ENCODE data around the gene RASGRP1. TPM values are rescaled to one million over a fixed set of nuclear protein-coding genes. Genes with fewer than 3 reads are reported as not detected.

The RASGRP1 gene
- total RNA-seq, 5 donors from 2014 or later (not counting 1 experiment from before 2014, with no cell fraction given), result 118 to 148 (median 131) TPM

GRCh38 chr15:38540510-38540909 is 24.1 kb downstream of the RASGRP1 start:
- no CpG with 5 or more reads among the region's 1 CpG for WGBS (ENCODE audit: insufficient coverage)
- Mint-ChIP-seq H3K27me3 (no peaks in the 10 kb centered on the region), H3K4me1 (peaks cover 95 to 96% (median 96%) of the 10 kb centered on the region in 3 donors), H3K4me3 (peak overlapping the region in 2 of 3 donors; percentile 1 to 39), H3K9me3 (no peaks in the 10 kb centered on the region), H3K27ac (peak overlapping the region; percentile 79 to 83), H3K36me3 (peaks cover 45% of the 10 kb centered on the region)
- ChIA-PET POLR2A (interaction anchor here in 1 of 2 donors (0.6 kb wide), 1 partner anchor 137 kb away, joined by 6 read pairs; no protein-coding TSS in a partner anchor), CTCF (interaction anchor here (0.8 to 2.8 kb wide), 2 partner anchors 24 to 150 kb away, joined by 3 to 16 read pairs; partner anchors contain the start of gene RASGRP1 (in 1 of the 2))
- DNase-seq (no peak), ATAC-seq (replicated peaks in 1 of 4) (no peak)
- peak overlapping the region; percentile 38 for H3K27ac ChIP-seq (ENCODE audit: low read length)
- H3K36me3 ChIP-seq (ENCODE audit: control insufficient read depth in 2 of 2, extremely low read depth in 1 of 2, insufficient read depth in 1 of 2, low read length in 1 of 2), result peaks cover 0 to 29% of the 10 kb centered on the region in 2 donors
- no peaks in the 10 kb centered on the region for H3K27me3 ChIP-seq (replicated peaks in 1 of 2; ENCODE audit: control insufficient read depth in 2 of 2, extremely low read depth in 1 of 2, insufficient read depth in 2 of 2, low read length in 1 of 2)
- no peaks in the 10 kb centered on the region for H3K9me3 ChIP-seq
- H3K4me3 ChIP-seq (ENCODE audit: control insufficient read depth in 1 of 2, extremely low read depth in 1 of 2, low read length in 1 of 2), result no peak overlapping the region
- peaks cover 65 to 67% of the 10 kb centered on the region in 2 experiments for H3K4me1 ChIP-seq (ENCODE audit: control insufficient read depth in 1 of 2, extremely low read depth in 1 of 2, insufficient read depth in 2 of 2, low read length in 2 of 2)

GRCh38 chr15:38539008-38539343 is 25.6 kb downstream of the RASGRP1 start:
- CTCF ChIA-PET, result interaction anchor here in 1 of 2 donors (0.7 to 1.2 kb wide), 2 partner anchors 22 to 114 kb away, joined by 3 read pairs; no protein-coding TSS in a partner anchor
- peaks cover 0 to 27% of the 10 kb centered on the region in 2 donors for H3K36me3 ChIP-seq (ENCODE audit: control insufficient read depth in 2 of 2, extremely low read depth in 1 of 2, insufficient read depth in 1 of 2, low read length in 1 of 2)
- Mint-ChIP-seq H3K27ac (peak overlapping the region; percentile 85 to 97), H3K9me3 (no peaks in the 10 kb centered on the region), H3K27me3 (no peaks in the 10 kb centered on the region), H3K36me3 (peaks cover 42% of the 10 kb centered on the region), H3K4me1 (peaks cover 95 to 96% (median 96%) of the 10 kb centered on the region in 3 donors), H3K4me3 (peak overlapping the region; percentile 58 to 73 (median 64))
- H3K27me3 ChIP-seq (replicated peaks in 1 of 2; ENCODE audit: control insufficient read depth in 2 of 2, extremely low read depth in 1 of 2, insufficient read depth in 2 of 2, low read length in 1 of 2), result no peaks in the 10 kb centered on the region
- peak overlapping the region; percentile 1 to 8 for H3K4me3 ChIP-seq (ENCODE audit: control insufficient read depth in 1 of 2, extremely low read depth in 1 of 2, low read length in 1 of 2)
- H3K4me1 ChIP-seq (ENCODE audit: control insufficient read depth in 1 of 2, extremely low read depth in 1 of 2, insufficient read depth in 2 of 2, low read length in 2 of 2), result peaks cover 67 to 74% of the 10 kb centered on the region in 2 experiments
- ATAC-seq (replicated peaks in 1 of 4), result peak in 3 of 4 experiments; percentile 31 to 39 (median 33)
- H3K27ac ChIP-seq (ENCODE audit: low read length), result peak overlapping the region; percentile 55
- POLR2A ChIA-PET, result no interaction called here
- no peaks in the 10 kb centered on the region for H3K9me3 ChIP-seq
- DNase-seq, result no peak

GRCh38 chr15:38538328-38539007 is 26.1 kb downstream of the RASGRP1 start:
- 20% methylated on average over 1 of the region's 8 CpGs for WGBS (ENCODE audit: insufficient coverage)
- H3K36me3 Mint-ChIP-seq, result peaks cover 42% of the 10 kb centered on the region
- H3K4me3 ChIP-seq (ENCODE audit: control insufficient read depth in 1 of 2, extremely low read depth in 1 of 2, low read length in 1 of 2), result peak overlapping the region; percentile 1 to 8
- DNase-seq, result peak in 1 of 35 experiments; percentile 41
- peaks cover 72 to 78% of the 10 kb centered on the region in 2 experiments for H3K4me1 ChIP-seq (ENCODE audit: control insufficient read depth in 1 of 2, extremely low read depth in 1 of 2, insufficient read depth in 2 of 2, low read length in 2 of 2)
- H3K27me3 Mint-ChIP-seq, result no peaks in the 10 kb centered on the region
- no peaks in the 10 kb centered on the region for H3K27me3 ChIP-seq (replicated peaks in 1 of 2; ENCODE audit: control insufficient read depth in 2 of 2, extremely low read depth in 1 of 2, insufficient read depth in 2 of 2, low read length in 1 of 2)
- ChIA-PET POLR2A (no interaction called here), CTCF (interaction anchor here (0.7 to 1.8 kb wide), 3 partner anchors 23 to 152 kb away, joined by 3 to 4 read pairs (median 3); no protein-coding TSS in a partner anchor)
- H3K9me3 ChIP-seq, result no peaks in the 10 kb centered on the region
- peak overlapping the region; percentile 85 to 97 for H3K27ac Mint-ChIP-seq
- peaks cover 95 to 96% (median 96%) of the 10 kb centered on the region in 3 donors for H3K4me1 Mint-ChIP-seq
- H3K4me3 Mint-ChIP-seq, result peak overlapping the region; percentile 58 to 73 (median 64)
- H3K36me3 ChIP-seq (ENCODE audit: control insufficient read depth in 2 of 2, extremely low read depth in 1 of 2, insufficient read depth in 1 of 2, low read length in 1 of 2), result peaks cover 0 to 30% of the 10 kb centered on the region in 2 donors
- H3K9me3 Mint-ChIP-seq, result no peaks in the 10 kb centered on the region
- ATAC-seq (replicated peaks in 1 of 4), result peak; percentile 51 to 68 (median 59)
- H3K27ac ChIP-seq (ENCODE audit: low read length), result peak overlapping the region; percentile 55

- Histone ChIP-seq H3K27me3 (replicated peaks in 1 of 2; ENCODE audit: control insufficient read depth in 2 of 2, extremely low read depth in 1 of 2, insufficient read depth in 2 of 2, low read length in 1 of 2) (no peaks in the 10 kb centered on the region), H3K27ac (ENCODE audit: low read length) (no peak overlapping the region), H3K9me3 (no peaks in the 10 kb centered on the region), H3K36me3 (ENCODE audit: control insufficient read depth in 2 of 2, extremely low read depth in 1 of 2, insufficient read depth in 1 of 2, low read length in 1 of 2) (peaks cover 0 to 35% of the 10 kb centered on the region in 2 donors), H3K4me1 (ENCODE audit: control insufficient read depth in 1 of 2, extremely low read depth in 1 of 2, insufficient read depth in 2 of 2, low read length in 2 of 2) (peaks cover 78 to 81% of the 10 kb centered on the region in 2 experiments), H3K4me3 (ENCODE audit: control insufficient read depth in 1 of 2, extremely low read depth in 1 of 2, low read length in 1 of 2) (peak overlapping the region in 1 of 2 donors; percentile 15)
- peaks cover 98 to 99% (median 98%) of the 10 kb centered on the region in 3 donors for H3K4me1 Mint-ChIP-seq
- DNase-seq (no peak), ATAC-seq (replicated peaks in 1 of 4) (no peak)
- peak overlapping the region in 1 of 3 donors; percentile 27 for H3K4me3 Mint-ChIP-seq
- H3K36me3 Mint-ChIP-seq, result peaks cover 49% of the 10 kb centered on the region
- H3K9me3 Mint-ChIP-seq, result no peaks in the 10 kb centered on the region
- 92% methylated on average over 2 of the region's 3 CpGs for WGBS (ENCODE audit: insufficient coverage)
- ChIA-PET POLR2A (interaction anchor here in 1 of 2 donors (0.8 kb wide), 2 partner anchors 12 to 105 kb away, joined by 3 to 4 read pairs; no protein-coding TSS in a partner anchor), CTCF (interaction anchor here in 1 of 2 donors (2.2 kb wide), 1 partner anchor 148 kb away, joined by 6 read pairs; no protein-coding TSS in a partner anchor)
- H3K27me3 Mint-ChIP-seq, result no peaks in the 10 kb centered on the region
- peak overlapping the region; percentile 91 to 97 for H3K27ac Mint-ChIP-seq
Observed at GRCh38 chr15:38536201-38536676, 28.4 kb downstream of the RASGRP1 start.

- Mint-ChIP-seq H3K4me3 (peak overlapping the region in 1 of 3 donors; percentile 40), H3K36me3 (peaks cover 52% of the 10 kb centered on the region), H3K27ac (peak overlapping the region; percentile 91 to 97), H3K9me3 (no peaks in the 10 kb centered on the region), H3K27me3 (no peaks in the 10 kb centered on the region), H3K4me1 (peaks cover 98 to 99% (median 99%) of the 10 kb centered on the region in 3 donors)
- Histone ChIP-seq H3K9me3 (no peaks in the 10 kb centered on the region), H3K36me3 (ENCODE audit: control insufficient read depth in 2 of 2, extremely low read depth in 1 of 2, insufficient read depth in 1 of 2, low read length in 1 of 2) (peaks cover 0 to 40% of the 10 kb centered on the region in 2 donors), H3K27me3 (replicated peaks in 1 of 2; ENCODE audit: control insufficient read depth in 2 of 2, extremely low read depth in 1 of 2, insufficient read depth in 2 of 2, low read length in 1 of 2) (no peaks in the 10 kb centered on the region), H3K4me1 (ENCODE audit: control insufficient read depth in 1 of 2, extremely low read depth in 1 of 2, insufficient read depth in 2 of 2, low read length in 2 of 2) (peaks cover 77 to 79% of the 10 kb centered on the region in 2 experiments), H3K4me3 (ENCODE audit: control insufficient read depth in 1 of 2, extremely low read depth in 1 of 2, low read length in 1 of 2) (peak overlapping the region in 1 of 2 donors; percentile 15), H3K27ac (ENCODE audit: low read length) (no peak overlapping the region)
- POLR2A ChIA-PET, result interaction anchor here in 1 of 2 donors (0.7 to 0.8 kb wide), 3 partner anchors 11 to 106 kb away, joined by 3 to 4 read pairs (median 3); no protein-coding TSS in a partner anchor
- ATAC-seq (replicated peaks in 1 of 4) (no peak), DNase-seq (no peak)
- 100% methylated on average over 4 of the region's 8 CpGs for WGBS (ENCODE audit: insufficient coverage)
- CTCF ChIA-PET, result interaction anchor here (0.6 to 4.2 kb wide), 9 partner anchors 20 to 164 kb away, joined by 3 to 19 read pairs (median 5); partner anchors contain the start of gene RASGRP1 (in 1 of the 2)
Observed at GRCh38 chr15:38535491-38536200, 29.0 kb downstream of the RASGRP1 start.

Data from T-cell (primary cell).